ENCODE measurements around the gene UBE2E2. TPM values are rescaled to one million over a fixed set of nuclear protein-coding genes. Genes with fewer than 3 reads are reported as not detected.

Gene UBE2E2
- total RNA-seq, 1 donor from 2014 or later = 91.0 TPM

DNA sequence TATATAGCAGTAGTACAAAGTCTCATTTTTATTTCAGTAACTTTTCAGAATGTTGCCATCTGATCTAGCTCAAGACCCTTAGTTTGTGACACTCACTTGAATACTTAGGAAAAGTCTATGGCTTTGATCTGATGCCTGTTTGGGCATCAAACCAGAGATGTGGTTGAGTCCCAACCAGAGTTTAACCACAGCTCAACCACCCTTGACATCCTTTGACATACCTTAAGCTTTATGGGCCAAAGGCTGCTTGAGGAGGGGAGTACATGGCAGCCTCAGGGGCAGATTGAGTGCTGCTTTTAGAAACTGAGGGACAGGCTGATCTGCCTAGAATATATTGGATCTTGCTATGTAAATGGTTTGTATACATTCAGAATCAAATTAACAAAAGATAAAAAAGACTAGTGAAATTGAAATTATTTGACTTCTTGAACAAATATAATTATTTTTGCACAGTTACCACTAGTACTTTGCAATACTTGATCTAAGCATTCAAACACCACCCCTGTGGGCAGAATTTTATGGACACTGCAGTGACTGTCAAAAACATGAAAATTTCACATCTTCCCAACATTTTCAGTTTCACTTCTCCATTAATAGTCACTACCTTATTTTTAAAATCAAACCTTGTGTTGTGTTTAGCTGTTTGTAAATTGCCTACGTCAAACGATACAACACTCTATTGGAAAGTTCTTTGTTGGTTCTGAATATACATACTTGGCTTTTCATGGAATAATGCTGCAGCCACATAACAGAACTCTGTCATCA lies 199.8 kb downstream of the UBE2E2 start:
- no peak for ATAC-seq
- DNase-seq (ENCODE audit: low spot score) = no peak
- intact Hi-C loops (cut with DNase I) = no loop called here

DNA sequence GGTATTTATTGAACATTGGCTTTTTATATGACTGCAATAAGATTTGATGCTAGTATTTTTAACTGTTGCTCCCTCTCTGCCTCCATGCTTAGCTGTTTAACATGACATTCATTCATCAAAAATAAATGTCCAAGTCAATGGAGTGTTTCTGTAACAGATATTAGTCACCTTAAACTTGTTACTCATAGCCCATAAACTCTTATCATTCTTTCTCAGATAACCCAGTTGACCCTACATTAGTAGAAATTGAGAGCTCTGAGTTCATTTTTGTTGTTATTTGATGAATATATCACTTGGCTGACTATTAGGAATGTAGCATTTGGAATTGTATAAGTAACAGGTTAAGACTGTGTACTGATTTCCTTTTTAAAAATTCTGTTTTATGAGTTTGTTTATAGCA lies 201.1 kb downstream of the UBE2E2 start:
- no peak for DNase-seq (ENCODE audit: low spot score)
- no peak for ATAC-seq
- intact Hi-C loops (cut with DNase I) = no loop called here

- intact Hi-C loops (cut with DNase I) = no loop called here
- ATAC-seq (no peak), DNase-seq (ENCODE audit: low spot score) (no peak)
Observed at GRCh38 chr3:23405081-23405480, 202.0 kb downstream of the UBE2E2 start.

DNA sequence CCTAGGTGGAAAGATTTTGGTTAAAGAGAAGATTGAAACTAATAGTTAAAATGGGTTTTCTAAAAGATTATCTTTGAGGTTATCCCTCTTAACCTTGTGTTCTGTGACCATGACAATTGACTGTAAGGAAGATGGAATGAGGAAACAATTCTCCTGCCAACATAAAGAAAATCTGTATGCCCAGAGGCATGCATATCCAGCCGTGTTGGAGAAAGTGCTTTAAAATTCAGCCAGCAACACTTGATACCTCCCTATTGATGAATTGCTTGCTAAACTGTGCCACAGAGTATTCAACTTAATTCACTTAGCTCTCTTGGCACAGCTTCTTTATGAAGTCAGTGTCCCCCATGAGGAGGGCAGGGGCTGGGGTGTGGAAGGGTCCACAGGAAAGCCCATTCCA lies 203.5 kb downstream of the UBE2E2 start:
- ATAC-seq = no peak
- intact Hi-C loops (cut with DNase I) = no loop called here
- DNase-seq (ENCODE audit: low spot score) = no peak

DNA sequence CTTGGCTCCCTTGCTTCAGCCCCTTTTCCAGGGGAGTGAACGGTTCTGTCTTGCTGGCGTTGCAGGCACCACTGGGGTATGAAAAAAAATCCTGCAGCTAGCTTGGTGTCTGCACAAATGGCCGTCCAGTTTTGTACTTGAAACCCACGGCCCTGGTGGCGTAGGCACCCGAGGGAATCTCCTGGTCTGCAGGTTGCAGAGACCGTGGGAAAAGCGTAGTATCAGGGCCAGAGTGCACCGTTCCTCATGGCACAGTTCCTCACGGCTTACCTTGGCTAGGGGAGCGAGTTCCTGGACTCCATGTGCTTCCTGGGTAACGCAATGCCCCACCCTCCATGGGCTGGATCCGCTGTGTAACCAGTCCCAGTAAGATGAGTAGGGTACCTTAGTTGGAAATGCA lies 214.9 kb downstream of the UBE2E2 start:
- intact Hi-C loops (cut with DNase I) = no loop called here
- DNase-seq (ENCODE audit: low spot score) (no peak), ATAC-seq (no peak)

- no peak for ATAC-seq
- no peak for DNase-seq (ENCODE audit: low spot score)
- intact Hi-C loops (cut with DNase I) = no loop called here
Observed at GRCh38 chr3:23421811-23422516, 218.8 kb downstream of the UBE2E2 start.

GRCh38 chr3:23422517-23422851 lies 219.4 kb downstream of the UBE2E2 start:
- no peak for ATAC-seq
- intact Hi-C loops (cut with DNase I) = no loop called here

DNA sequence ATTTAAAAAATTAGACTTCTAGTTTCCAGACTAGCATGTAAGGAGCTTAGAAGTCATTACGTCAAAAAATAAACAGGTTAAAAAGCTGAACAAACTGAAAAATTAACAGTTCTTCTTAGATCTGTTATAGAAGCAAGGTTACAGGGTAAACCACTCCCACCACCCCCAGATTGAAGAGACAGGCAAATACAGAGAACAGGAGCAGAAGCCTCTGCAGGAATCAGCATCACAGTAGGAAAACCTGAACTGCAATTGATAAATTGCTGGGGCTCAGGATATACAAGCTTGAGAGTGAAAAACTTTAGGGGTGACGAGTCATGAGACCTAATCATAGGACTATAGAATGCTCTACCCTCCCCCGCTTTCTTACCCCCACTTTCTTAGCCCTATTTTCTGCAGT lies 222.3 kb downstream of the UBE2E2 start:
- intact Hi-C loops (cut with DNase I) = no loop called here
- no peak for DNase-seq (ENCODE audit: low spot score)
- ATAC-seq = no peak

More at GRCh38 chr3:23422517-23422851, 219.4 kb downstream of the UBE2E2 start:
- no peak for DNase-seq (ENCODE audit: low spot score)

DNA sequence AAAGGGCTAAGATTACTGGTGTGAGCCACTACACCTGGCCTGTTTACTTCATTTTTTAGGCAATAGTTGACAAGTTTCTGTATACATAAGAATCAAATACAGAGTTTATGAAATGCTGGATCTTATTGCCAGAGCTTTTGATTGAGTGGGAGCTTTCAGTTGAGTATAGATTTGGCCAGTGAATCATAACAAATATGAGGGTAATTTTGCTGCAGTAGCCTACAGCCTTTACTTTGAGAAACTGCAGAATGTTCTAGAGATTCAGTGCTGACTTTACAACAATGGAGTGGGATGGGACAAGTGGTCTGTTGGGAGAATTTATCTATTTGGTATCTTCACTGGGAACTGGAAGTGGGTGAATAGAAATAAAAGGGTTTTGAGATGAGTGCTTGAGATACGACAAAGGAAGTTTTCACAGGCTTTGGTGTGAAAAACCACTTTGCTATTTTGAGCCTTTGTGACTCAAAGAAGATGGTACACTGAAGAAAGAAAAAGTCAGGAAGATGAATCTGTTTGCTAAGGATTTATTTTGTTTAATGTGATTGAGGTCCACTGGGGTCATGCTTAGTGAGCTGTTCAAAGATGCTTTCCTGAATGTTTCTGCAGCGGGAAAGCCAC lies 227.8 kb downstream of the UBE2E2 start:
- intact Hi-C loops (cut with DNase I) = no loop called here
- no peak for DNase-seq (ENCODE audit: low spot score)
- no peak for ATAC-seq

DNA sequence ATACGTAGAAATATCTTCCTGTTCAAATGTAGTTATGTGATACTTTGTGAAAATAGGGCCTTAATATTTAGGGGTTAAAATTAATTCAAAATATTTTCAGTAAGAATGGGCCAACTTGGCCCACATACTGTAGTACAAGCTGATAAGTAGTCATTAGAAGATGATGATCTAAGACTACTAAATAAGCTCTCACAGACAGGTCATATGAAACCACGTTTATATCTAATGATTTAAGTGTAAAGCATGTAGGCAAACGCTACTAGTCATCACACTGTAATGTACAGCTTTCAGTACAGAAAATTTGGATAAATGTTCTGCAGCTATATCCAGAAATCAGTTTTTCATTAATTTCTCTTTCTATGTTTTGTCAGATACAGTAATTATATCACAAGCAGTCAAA lies 228.6 kb downstream of the UBE2E2 start:
- ATAC-seq (no peak), DNase-seq (ENCODE audit: low spot score) (no peak)
- intact Hi-C loops (cut with DNase I) = no loop called here

DNA sequence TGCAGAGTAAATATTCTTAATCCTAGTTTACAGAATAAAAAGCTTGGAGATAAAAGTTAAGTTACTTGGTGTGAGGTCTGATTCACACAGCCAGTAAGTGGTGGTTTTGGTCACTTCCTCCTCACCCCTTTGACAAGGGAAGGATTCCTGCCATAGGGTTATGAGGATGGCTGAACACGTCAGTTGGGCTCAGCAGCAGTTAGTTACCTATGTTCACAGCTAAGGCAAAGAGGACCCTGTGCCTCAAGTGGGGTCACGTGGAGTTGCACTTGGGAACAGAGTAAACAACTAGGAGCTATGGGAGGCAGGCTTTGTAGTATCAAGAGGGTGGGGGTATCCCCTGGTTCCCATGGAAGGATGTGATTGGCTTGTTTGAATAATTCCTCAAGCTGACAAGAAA lies 232.2 kb downstream of the UBE2E2 start:
- DNase-seq (ENCODE audit: low spot score) (no peak), ATAC-seq (no peak)
- intact Hi-C loops (cut with DNase I) = no loop called here

GRCh38 chr3:23435904-23436303 lies 232.8 kb downstream of the UBE2E2 start:
- DNase-seq (ENCODE audit: low spot score) (no peak), ATAC-seq (no peak)
- intact Hi-C loops (cut with DNase I) = no loop called here

- intact Hi-C loops (cut with DNase I) = no loop called here
- DNase-seq (ENCODE audit: low spot score) = no peak
- no peak for ATAC-seq
Observed at GRCh38 chr3:23437484-23438145, 234.5 kb downstream of the UBE2E2 start.

GRCh38 chr3:23438657-23439056 lies 235.5 kb downstream of the UBE2E2 start:
- intact Hi-C loops (cut with DNase I) = no loop called here

GRCh38 chr3:23439080-23439479 lies 236.0 kb downstream of the UBE2E2 start:
- intact Hi-C loops (cut with DNase I) = no loop called here
- no peak for DNase-seq (ENCODE audit: low spot score)
- no peak for ATAC-seq

More at GRCh38 chr3:23438657-23439056, 235.5 kb downstream of the UBE2E2 start:
- ATAC-seq (no peak), DNase-seq (ENCODE audit: low spot score) (no peak)

- ATAC-seq (no peak), DNase-seq (ENCODE audit: low spot score) (no peak)
- intact Hi-C loops (cut with DNase I) = no loop called here
Observed at GRCh38 chr3:23440416-23441294, 237.5 kb downstream of the UBE2E2 start.

DNA sequence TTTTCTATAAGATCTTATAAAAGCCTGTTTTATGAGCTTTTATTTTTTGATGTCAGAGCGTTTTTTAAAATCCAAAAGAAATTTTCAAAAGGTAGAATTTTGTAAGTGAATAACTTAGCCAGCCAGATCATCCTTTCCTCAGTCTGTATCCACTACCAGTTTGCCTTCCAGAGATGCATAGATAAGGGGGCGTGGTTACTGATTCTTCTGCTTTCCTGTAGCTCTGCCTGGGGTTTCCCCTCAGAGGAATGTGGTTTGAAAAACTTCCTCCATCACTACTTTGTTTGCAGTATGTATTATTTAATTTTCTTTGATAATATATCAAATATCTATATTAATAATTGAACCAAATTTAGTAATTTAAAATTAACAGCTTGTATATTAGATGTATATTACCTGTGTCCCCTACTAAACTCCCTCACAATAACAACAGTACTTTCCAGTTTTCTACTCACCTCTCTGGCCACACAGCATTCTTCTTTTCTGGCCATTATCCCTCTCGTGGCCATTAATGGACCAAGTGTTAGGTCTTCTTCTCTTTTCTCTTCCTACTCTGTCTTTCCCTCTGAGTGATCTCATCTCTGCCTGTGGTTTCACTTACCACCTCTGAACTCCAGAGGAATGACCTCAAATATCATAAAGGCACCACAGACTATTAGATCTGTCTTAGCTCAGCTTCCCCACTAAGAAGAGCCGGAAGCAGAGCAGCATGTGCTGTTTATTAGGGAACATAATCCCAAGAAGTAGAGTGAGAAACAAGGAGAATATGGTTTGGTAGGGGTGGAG lies 239.7 kb downstream of the UBE2E2 start:
- DNase-seq (ENCODE audit: low spot score) (no peak), ATAC-seq (peak; percentile 52)
- intact Hi-C loops (cut with DNase I) = no loop called here

- no peak for DNase-seq (ENCODE audit: low spot score)
- intact Hi-C loops (cut with DNase I) = no loop called here
- no peak for ATAC-seq
Observed at GRCh38 chr3:23444386-23444785, 241.3 kb downstream of the UBE2E2 start.
